NCI-H82 (cell line): ENCODE data around the gene P2RY8.
"Not testable (repeated sequence)": the region's sequence is repeated elsewhere in the genome, so short reads cannot be mapped to it uniquely, and the experiment has no call there.

Experiments
- DNase-seq: peaks from one replicate; lab custom pipeline; 2025; lab: John Stamatoyannopoulos, UW

Gene P2RY8

DNA sequence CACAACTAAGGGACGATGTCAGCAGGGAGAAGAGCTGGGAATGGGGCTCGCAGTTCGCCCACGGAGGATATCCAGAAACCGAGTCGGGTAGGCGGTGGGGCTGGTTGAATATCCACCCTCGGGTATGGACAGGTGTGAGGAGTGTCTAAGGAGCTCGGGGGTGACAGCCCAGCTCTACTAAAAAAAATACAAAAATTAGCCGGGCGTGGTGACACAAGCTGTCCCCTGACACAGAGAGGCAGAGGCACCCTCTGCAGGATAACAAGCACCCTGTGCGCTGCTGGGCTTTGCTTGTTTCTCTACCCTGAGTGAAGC, 72.1 kb downstream of the P2RY8 start:
- no peak for DNase-seq

DNA sequence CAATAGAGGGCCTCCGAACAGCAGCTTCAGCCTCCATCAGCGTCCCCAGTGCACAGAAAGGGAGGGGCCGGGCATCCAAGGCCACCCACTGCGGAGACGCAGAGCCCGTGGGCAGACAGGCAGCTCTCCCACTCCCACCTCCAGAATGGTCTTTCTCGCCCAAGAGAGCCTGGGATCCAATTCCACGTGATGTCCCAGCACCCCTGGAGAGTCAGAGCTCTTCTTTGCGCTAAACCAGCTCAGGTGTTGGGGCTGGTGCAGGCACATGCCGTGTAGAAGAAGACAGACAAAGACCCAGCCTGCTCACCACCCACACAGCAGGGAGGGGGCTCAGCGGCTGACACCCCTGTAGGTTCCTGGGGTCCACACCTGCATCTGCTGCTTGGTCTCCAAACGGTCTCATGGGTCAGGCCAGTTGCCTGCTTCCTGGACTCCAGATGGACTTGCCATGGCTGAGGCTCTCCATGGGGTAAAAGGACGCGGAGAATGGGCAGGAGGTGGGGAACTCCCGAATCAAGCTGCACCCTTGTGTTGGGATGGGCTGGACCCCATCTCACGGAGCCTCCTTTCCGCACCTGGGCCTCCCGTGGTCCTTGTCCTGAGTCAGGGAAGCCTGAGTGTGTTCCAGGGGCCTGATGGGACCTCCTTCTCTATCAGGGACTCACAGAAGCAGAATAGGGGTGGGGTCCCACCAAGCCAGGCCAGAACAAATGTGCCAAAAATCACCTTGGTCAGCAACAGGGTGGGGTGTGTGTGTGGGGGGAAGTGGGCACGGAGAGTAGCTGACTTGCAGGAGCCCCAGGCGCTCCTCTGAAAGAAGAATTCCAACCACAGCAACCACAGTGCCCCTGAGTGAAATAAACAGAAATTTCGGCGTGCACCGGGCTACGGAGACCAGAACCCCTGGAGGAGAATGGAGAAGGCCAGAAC, 72.7 kb downstream of the P2RY8 start:
- no peak for DNase-seq

DNA sequence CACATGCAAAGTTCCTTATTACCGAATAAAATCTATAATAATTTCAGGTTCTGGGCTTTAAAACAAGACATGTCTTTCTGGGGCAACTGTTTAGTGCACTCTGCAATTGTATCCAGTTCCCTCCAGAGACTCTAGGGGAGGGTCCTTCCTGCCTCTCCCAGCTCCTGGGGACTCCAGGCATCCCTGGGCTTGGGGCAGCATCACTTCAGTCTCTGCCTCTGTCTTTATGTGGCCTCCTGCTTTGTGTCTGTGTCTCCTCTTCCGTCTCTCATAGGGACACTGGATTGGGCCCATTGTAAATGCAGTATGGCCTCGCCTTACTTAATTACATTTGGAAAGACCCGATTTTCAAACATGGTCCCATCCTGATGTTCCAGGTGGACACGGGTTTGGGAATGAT, 73.4 kb downstream of the P2RY8 start:
- DNase-seq, result no peak

DNA sequence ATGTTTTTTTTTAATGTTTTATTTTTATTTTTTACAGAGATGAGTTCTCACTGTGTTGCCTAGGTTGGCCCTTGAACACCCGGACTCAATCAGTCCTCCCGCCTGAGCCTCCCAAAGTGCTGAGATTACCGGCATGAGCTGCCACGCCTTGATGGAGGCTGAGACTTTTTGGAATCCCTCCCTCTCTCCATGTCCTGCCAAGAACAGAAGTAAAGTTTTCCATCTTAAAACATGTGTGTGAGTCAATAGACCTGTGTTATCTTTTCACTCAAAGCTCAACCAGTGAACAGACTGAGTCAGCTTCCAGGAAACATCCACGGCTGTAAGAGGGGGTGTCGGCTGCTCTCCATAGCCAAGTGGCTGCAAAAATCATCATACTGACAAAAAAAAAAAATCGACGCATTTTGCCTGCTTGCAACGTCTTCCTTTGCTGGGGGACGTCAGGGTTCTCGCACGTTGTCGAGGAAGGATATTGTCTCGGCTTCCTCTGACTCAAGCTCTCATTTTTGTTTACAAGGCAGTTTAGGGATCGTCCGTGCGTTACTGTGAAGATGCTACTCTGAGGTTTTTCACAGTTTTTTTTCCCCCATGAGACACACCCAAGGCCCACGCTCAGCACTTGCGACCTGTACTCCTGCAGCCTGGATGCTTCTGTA, 74.3 kb downstream of the P2RY8 start:
- DNase-seq, result no peak

DNA sequence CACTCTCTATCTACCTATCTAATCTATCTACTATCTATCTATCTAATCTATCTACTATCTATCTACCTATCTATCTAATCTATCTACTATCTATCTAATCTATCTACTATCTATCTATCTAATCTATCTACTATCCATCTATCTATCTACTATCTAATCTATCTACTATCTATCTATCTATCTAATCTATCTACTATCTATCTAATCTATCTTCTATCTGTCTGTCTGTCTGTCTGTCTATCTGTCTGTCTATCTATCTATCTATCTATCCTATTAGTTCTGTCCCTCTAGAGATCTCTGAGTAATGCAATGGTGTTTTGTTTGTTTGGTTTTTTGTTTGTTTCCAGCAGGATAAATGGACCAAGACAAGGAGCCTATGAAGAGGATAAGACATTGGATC, 74.9 kb downstream of the P2RY8 start:
- DNase-seq, result no peak

DNA sequence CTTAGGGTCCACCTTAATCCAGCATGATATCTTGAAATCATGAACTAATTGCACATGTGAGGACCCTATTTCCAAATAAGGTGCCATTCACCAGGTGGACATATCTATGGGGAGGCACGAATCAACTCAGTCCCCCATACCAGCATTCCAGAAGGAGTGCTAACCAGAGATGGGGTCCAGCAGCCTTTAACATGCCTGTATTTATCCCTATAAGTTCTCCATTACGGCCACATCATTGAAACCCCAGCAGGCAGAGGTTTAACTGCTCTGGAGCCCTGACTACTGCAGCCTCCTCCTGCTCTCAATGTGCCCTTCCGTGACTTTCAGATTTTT, 81.1 kb downstream of the P2RY8 start:
- DNase-seq, result no peak

DNA sequence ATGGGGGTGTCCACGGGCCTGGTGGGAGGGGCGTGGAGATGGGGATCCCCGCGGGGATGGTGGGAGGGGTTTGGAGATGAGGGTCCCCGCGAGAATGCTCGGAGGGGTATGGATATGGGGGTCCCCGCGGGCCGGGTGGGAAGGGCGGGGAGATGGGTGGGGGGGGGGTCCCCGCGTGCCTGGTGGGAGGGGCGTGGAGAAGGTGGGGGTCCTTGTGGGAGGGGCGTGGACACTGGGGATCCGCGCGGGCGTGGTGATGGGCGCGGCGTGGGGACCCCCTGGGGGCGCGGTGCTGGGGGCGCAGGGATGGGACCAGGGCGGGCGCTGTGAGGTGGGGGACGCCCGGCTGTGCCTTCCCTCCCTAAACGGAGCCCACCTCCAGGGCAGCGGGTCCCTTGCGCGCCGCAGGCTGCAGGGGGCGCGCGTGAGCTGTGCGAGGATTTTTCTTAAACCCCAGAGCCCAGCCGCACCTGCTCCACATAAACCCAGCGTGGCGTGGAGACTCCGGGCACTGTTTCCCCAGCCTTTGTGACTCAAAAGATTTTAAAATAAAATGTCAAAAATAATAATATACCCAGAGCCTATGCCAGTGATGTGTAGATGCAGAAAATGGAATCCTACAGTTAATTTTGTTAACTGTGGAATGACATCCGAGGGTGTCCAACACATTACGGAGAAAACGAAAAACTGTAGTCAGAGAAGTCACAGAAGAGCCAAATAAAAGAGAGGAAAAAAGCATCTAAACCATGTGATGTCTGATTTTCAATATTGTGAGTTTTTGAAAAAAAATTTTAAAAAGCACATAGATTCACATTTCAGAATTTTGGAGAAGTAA, 82.8 kb downstream of the P2RY8 start:
- DNase-seq, result no peak

DNA sequence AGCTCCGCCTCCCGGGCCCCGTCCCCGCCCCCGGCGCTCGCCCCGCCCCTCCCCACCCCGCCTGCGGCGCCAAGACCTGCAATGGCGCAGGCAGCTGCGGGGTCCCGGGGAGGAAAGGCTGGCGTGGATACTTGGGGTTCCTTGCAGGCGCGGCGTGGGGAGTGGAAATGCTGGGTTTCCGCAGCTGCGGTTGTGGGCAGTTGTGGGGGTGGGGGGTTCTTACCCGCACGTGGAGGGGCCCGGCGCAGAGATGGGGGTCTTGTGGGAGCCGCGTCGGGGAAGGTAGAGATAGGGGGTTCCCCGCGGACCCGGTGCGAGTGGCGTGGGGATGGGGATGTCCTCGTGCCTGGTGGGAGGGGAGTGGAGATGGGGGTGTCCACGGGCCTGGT, 83.6 kb downstream of the P2RY8 start:
- DNase-seq, result no peak

DNA sequence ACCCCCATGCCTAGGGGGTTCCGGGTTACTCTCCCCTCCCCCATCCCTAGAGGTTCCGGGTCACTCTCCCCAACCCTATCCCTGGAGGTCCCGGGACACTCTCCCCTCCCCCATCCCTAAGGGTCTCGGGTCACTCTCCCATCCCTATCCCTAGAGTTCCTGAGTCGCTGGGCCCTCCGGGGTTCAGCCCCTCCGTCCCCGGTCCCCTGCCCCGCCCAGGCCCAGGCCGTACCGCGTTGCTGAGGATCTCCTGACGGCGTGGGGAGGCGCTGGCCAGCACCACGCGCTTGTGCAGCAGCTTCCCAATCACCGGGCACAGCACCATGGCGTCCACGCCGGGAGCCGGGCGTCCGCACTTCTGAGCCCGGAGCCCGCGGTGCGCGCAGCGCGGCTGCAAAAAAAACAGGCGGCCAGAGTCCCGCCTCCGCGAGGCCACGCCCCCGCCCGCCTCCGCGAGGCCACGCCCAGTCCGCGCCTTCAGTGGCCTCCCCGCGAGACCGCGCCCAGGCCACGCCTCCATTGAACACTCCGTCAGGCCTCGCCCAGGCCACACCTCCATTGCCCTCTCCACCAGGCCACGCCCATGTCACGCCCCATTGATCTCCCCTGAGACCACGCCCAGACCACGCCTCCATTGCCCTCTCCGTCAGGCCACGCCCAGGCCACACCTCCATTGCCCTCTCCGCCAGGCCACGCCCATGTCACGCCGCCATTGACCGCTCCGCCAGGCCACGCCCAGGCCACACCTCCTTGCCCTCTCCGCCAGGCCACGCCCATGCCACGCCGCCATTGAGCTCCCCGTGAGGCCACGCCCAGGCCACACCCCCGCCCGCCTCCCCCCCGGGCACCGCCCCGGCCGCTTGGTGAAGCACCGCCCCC, 84.2 kb downstream of the P2RY8 start, which contains the start of gene ASMTL:
Gene ASMTL (minus strand): TSS at position 394 of the 879 bp plus-strand sequence. CDS start 69 bp downstream, at position 325.
- DNase-seq, result no peak

DNA sequence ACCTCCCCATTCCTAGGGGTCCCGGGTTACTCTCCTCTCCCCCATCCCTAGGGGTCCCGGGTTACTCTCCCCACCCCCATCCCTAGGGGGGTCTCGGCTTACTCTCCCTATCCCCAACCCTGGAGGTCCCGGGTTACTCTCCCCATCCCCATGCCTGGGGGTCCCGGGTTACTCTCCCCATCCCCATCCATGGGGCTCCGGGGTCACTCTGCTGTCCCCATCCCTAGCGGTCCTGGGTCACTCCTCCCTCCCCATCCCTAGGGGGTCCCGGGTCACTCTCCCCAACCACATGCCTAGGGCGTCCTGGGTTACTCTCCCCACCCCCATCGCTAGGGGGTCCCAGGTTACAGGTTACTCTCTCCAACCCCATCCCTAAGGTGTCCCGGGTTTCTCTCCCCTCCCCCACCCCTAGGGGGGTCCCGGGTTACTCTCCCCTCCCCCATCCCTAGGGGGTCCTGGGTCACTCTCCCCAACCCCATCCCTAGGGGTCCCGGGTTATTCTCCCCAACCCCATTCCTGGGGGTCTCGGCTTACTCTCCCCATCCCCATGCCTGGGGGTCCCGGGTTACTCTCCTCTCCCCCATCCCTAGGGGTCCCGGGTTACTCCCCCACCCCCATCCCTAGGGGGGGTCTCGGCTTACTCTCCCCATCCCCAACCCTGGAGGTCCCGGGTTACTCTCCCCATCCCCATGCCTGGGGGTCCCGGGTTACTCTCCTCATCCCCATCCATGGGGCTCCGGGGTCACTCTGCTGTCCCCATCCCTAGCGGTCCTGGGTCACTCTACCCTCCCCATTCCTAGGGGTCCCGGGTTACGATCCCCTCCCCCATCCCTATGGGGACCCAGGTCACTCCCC, 85.1 kb downstream of the P2RY8 start:
- no peak for DNase-seq

DNA sequence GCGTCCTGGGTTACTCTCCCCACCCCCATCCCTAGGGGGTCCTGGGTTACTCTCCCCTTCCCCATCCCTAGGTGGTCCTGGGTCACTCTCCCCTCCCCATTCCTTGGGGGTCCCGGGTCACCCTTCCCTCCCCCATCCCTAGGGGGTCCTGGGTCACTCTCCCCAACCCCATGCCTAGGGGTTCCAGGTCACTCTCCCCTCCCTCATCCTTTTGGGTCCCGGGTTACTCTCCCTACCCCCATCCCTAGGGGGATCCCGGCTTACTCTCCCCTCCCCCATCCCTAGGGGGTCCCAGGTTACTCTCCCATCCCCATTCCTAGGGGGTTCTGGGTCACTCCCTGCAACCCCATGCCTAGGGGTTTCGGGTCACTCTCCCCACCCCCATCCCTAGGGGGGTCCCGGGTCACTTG, 85.7 kb downstream of the P2RY8 start:
- no peak for DNase-seq

DNA sequence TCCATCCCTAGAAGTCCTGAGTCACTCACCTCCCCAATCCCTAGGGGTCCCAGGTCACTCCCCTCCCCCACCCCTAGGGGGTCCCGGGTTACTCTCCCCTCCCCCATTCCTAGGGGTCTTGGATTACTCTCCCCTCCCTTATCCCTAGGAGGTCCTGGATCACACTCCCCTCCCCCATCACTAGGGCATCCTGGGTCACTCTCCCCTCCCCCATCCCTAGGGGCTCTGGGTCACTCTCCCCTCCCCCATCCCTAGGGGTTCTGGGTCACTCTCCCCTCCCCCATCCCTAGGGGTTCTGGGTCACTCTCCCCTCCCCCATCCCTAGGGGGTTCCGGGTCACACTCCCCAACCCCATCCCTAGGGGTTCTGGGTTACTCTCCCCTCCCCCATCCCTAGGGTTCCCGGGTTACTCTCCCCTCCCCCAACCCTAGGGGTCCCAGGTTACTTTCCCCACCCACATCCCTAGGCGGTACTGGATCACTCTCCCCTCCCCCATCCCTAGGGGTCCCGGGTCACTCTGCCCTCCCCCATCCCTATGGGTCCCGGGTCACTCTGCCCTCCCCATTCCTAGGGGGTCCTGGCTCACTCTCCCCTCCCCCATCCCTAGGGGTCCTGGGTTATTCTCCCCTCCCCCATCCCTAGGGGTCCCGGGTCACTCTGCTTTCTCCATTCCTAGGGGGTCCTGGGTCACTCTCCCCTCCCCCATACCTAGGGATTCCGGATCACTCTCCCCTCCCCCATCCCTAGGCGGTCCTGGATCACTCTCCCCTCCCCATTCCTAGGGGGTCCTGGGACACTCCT, 86.4 kb downstream of the P2RY8 start:
- DNase-seq, result no peak

DNA sequence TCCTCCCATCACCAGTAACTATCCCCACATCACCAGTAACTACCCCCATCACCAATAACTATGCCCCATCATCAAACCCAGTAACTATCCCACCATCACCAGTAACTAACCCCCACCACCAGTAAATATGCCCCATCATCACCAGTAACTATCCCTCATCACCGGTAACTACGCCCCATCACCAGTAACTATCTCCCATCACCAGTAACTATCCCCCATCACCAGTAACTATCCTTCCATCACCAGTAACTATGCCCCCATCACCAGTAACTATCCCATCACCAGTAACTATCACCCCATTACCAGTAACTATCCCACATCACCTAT, 87.2 kb downstream of the P2RY8 start:
- no peak for DNase-seq

DNA sequence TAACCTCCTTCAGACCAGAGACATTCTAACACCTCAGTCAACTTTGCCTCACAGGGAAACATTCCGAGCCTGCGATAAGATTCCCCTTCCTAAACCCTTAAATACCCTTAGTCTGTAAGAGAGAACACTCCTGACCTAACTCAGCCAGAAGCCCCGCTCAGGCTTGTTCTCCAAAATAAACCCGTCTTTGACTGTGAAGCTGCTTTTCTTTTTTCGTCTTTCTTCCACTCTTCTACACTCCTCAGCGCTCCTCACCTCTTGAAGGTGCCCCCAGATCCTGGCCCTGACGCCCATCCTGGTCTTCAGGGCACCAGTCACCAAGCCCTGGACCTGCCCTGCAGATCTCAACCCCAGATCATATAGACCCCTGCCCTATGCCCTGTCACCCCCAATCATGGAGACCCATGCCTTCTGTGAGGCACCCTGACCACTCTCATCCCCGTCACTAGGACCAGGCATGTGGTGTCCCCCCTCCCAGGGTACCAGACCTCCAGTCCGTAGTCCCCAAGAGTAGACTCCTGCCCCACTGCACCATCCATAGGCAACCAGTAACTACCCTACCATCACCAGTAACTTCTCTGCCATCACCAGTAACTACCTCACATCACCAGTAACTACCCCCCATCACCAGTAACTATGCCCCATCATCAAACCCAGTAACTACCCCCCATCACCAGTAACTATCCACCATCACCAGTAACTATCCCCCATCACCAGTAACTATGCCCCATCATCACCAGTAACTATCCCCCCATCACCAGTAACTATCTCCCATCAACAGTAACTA, 87.8 kb downstream of the P2RY8 start:
- DNase-seq, result no peak

DNA sequence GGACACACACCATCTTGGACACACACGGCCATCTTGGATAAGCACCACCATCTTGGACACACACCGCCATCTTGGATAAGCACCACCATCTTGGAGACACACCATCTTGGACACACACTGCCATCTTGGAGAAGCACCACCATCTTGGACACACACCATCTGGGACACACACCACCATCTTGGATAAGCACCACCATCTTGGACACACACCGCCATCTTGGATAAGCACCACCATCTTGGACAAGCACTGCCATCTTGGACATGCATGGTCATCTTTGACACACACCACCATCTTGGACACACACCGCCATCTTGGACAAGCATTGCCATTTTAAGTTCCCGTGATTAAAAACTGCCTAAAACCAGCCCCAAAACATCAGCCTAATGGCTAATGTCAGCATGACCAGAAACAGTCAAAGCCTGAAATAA, 88.4 kb downstream of the P2RY8 start:
- not testable (repeated sequence) for DNase-seq

DNA sequence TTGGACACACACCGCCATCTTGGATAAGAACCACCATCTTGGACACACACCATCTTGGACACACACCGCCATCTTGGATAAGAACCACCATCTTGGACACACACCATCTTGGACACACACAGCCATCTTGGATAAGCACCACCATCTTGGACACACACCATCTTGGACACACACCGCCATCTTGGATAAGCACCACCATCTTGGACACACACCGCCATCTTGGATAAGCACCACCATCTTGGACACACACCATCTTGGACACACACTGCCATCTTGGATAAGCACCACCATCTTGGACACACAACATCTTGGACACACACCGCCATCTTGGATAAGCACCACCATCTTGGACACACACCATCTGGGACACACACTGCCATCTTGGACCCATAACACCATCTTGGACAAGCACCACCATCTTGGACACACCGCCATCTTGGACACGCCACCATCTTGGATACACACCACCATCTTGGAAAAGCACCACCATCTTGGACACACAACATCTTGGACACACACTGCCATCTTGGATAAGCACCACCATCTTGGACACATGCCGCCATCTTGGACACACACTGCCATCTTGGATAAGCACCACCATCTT, 88.9 kb downstream of the P2RY8 start:
- DNase-seq, result not testable (repeated sequence)

DNA sequence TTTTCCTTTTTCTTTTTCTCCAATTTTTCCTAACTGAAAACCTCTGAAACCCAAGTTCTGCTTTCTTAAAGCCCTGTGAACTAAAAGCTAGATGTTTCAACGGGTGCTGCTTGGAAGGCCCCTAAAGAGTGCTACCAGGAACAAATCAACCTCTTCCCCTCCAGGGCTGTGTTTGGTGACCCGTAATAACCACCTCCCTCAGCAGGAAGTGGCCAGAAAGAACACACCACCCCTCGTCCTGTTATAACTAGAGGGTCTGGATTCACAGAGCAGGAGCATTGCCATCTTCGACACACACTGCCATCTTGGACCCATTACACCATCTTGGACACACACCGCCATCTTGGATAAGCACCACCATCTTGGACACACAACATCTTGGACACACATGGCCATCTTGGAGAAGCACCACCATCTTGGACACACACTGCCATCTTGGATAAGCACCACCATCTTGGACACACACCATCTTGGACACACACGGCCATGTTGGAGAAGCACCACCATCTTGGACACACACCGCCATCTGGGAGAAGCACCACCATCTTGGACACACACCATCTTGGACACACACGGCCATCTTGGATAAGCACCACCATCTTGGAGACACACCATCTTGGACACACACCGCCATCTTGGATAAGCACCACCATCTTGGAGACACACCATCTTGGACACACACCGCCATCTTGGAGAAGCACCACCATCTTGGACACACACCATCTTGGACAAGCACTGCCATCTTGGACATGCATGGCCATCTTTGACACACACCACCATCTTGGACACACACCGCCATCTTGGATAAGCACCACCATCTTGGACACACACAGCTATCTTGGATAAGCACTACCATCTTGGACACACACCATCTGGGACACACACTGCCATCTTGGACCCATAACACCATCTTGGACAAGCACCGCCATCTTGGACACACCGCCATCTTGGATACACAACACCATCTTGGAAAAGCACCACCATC, 89.7 kb downstream of the P2RY8 start:
- DNase-seq, result not testable (repeated sequence)
